Breast epithelium (tissue), 4 donors: ENCODE results near the gene CLIP1. TPM values are rescaled to one million over a fixed set of nuclear protein-coding genes. Genes with fewer than 3 reads are reported as not detected.

ENCODE experiments used
- DNase-seq, 2 donors: peaks; one replicate each; pipeline ENCODE4 v3.0.0-alpha.2; 2019; ENCODE audit warnings: low spot score in 2 of 2
- H3K27ac ChIP-seq, 2 donors: fragments of 200-600 bp; sonication (generic) in 1 of 2; one replicate each; pipeline ENCODE4 v1.5.1; 2016 to 2019; ENCODE audit warnings: mild to moderate bottlenecking in 1 of 2
- H3K27me3 ChIP-seq, 2 donors: fragments of 200-600 bp; sonication (generic) in 1 of 2; one replicate each; pipeline versions ENCODE4 v1.5.1 to v1.6.0; 2017 to 2019; ENCODE audit warnings: control low read depth in 1 of 2, mild to moderate bottlenecking in 1 of 2
- H3K36me3 ChIP-seq: fragments of 200-600 bp; one replicate; pipeline ENCODE4 v1.5.1; 2019
- H3K4me1 ChIP-seq, 2 donors: fragments of 200-600 bp; sonication (generic); one replicate each; pipeline ENCODE4 v1.5.1; 2016 to 2019; ENCODE audit warnings: control low read depth in 1 of 2
- H3K4me3 ChIP-seq, 3 donors: fragments of 200-600 bp; sonication (generic); 1 replicate in 2 of 3; 2 replicates in 1 of 3; pipeline ENCODE4 v1.5.1; 2016 to 2019; ENCODE audit warnings: mild to moderate bottlenecking in 3 of 3, moderate library complexity in 2 of 3
- H3K9me3 ChIP-seq, 2 donors: fragments of 200-600 bp; sonication (generic) in 1 of 2; one replicate each; pipeline ENCODE4 v1.5.1; 2016 to 2019; ENCODE audit warnings: control low read depth in 1 of 2
- CTCF ChIP-seq, 3 donors: fragments of 450-650 bp; IDR thresholded peaks; one replicate each; pipeline ENCODE4 v1.5.1; 2016 to 2017; ENCODE audit warnings: antibody characterized with exemption in 3 of 3, mild to moderate bottlenecking in 3 of 3, moderate library complexity in 3 of 3
- POLR2A ChIP-seq: fragments of 450-650 bp; IDR thresholded peaks from one replicate; pipeline ENCODE4 v1.6.1; 2016; ENCODE audit warnings: antibody characterized with exemption, mild to moderate bottlenecking, moderate library complexity
- POLR2AphosphoS5 ChIP-seq, 3 donors: sonication (generic); formaldehyde crosslinking; IDR thresholded peaks; one replicate each; pipeline ENCODE4 v1.6.1; 2017; ENCODE audit warnings: antibody characterized with exemption in 3 of 3
- intact Hi-C: fragments of 100-400 bp; cut with DNase I; formaldehyde crosslinking; loops from one replicate; pipeline ENCODE4 v1.15.1; 2023; ENCODE audit warnings: low total_unique reads
- total RNA-seq, 3 donors: library from RNA; depleted of rRNA; stranded (reverse); fragments of >200 nt; gene quantifications; one replicate each; pipeline ENCODE4 v1.1.0, GENCODE V29; 2016

Gene CLIP1
- total RNA-seq, 3 donors from 2014 or later = 86.9 to 126 (median 108) TPM

- no peak for DNase-seq
- H3K36me3 ChIP-seq = no peaks in the 10 kb centered on the region
- H3K4me1 ChIP-seq = no peaks in the 10 kb centered on the region
- H3K27me3 ChIP-seq = no peaks in the 10 kb centered on the region
- no peak overlapping the region for H3K27ac ChIP-seq
- no peaks in the 10 kb centered on the region for H3K9me3 ChIP-seq
- intact Hi-C loops = no loop called here
- H3K4me3 ChIP-seq = no peak overlapping the region
- TF ChIP-seq POLR2A (no peak), POLR2AphosphoS5 (IDR thresholded peaks at IDR 0.05) (no peak), CTCF (IDR thresholded peaks at IDR 0.05) (no peak)
Observed at GRCh38 chr12:122298071-122298748, 124.3 kb downstream of the CLIP1 start.

GRCh38 chr12:122297494-122297893 lies 125.0 kb downstream of the CLIP1 start:
- Histone ChIP-seq H3K9me3 (no peaks in the 10 kb centered on the region), H3K4me1 (no peaks in the 10 kb centered on the region), H3K27me3 (no peaks in the 10 kb centered on the region), H3K27ac (no peak overlapping the region), H3K4me3 (no peak overlapping the region), H3K36me3 (no peaks in the 10 kb centered on the region)
- intact Hi-C loops = no loop called here
- no peak for DNase-seq
- TF ChIP-seq POLR2A = no peak
- TF ChIP-seq POLR2AphosphoS5 (IDR thresholded peaks at IDR 0.05) = no peak
- TF ChIP-seq CTCF (IDR thresholded peaks at IDR 0.05) = no peak

- Histone ChIP-seq H3K27me3 (no peaks in the 10 kb centered on the region), H3K36me3 (no peaks in the 10 kb centered on the region), H3K27ac (no peak overlapping the region), H3K4me1 (no peaks in the 10 kb centered on the region), H3K4me3 (no peak overlapping the region), H3K9me3 (no peaks in the 10 kb centered on the region)
- no peak for DNase-seq
- no peak for TF ChIP-seq POLR2AphosphoS5 (IDR thresholded peaks at IDR 0.05)
- TF ChIP-seq CTCF (IDR thresholded peaks at IDR 0.05) = no peak
- TF ChIP-seq POLR2A = no peak
- intact Hi-C loops = no loop called here
Observed at GRCh38 chr12:122295877-122296276, 126.6 kb downstream of the CLIP1 start.

- no peak overlapping the region for H3K4me3 ChIP-seq
- no peaks in the 10 kb centered on the region for H3K27me3 ChIP-seq
- no peaks in the 10 kb centered on the region for H3K36me3 ChIP-seq
- no peak for DNase-seq
- intact Hi-C loops = no loop called here
- no peaks in the 10 kb centered on the region for H3K9me3 ChIP-seq
- H3K4me1 ChIP-seq = no peaks in the 10 kb centered on the region
- H3K27ac ChIP-seq = no peak overlapping the region
- no peak for TF ChIP-seq POLR2A
- no peak for TF ChIP-seq CTCF (IDR thresholded peaks at IDR 0.05)
- TF ChIP-seq POLR2AphosphoS5 (IDR thresholded peaks at IDR 0.05) = no peak
Observed at GRCh38 chr12:122293081-122293480, 129.4 kb downstream of the CLIP1 start.

GRCh38 chr12:122291431-122291830 lies 131.0 kb downstream of the CLIP1 start:
- DNase-seq = no peak
- H3K27ac ChIP-seq = no peak overlapping the region
- no peaks in the 10 kb centered on the region for H3K36me3 ChIP-seq
- intact Hi-C loops = no loop called here
- H3K4me1 ChIP-seq = no peaks in the 10 kb centered on the region
- H3K27me3 ChIP-seq = no peaks in the 10 kb centered on the region
- no peak overlapping the region for H3K4me3 ChIP-seq
- TF ChIP-seq CTCF (IDR thresholded peaks at IDR 0.05) (no peak), POLR2AphosphoS5 (IDR thresholded peaks at IDR 0.05) (no peak), POLR2A (no peak)
- no peaks in the 10 kb centered on the region for H3K9me3 ChIP-seq
